ENCODE results near the gene UACA. TPM values are rescaled to one million over a fixed set of nuclear protein-coding genes. Genes with fewer than 3 reads are reported as not detected.

The UACA gene
- total RNA-seq, 1 donor from 2014 or later = 39.9 TPM

GRCh38 chr15:70672081-70672480 lies 91.3 kb downstream of the UACA start:
- DNase-seq (no peak), ATAC-seq (no peak)
- no peaks in the 10 kb centered on the region for H3K27me3 ChIP-seq
- TF ChIP-seq CTCF (IDR thresholded peaks at IDR 0.05) = no peak
- H3K36me3 ChIP-seq = peaks cover 33% of the 10 kb centered on the region
- peaks cover 13% of the 10 kb centered on the region for H3K4me1 ChIP-seq
- no peaks in the 10 kb centered on the region for H3K9me3 ChIP-seq
- H3K4me3 ChIP-seq = no peak overlapping the region
- H3K27ac ChIP-seq = no peak overlapping the region
- intact Hi-C loops (cut with DNase I) = no loop called here

GRCh38 chr15:70670680-70671079 lies 92.7 kb downstream of the UACA start:
- no peak overlapping the region for H3K27ac ChIP-seq
- intact Hi-C loops (cut with DNase I) = no loop called here
- H3K36me3 ChIP-seq = peaks cover 27% of the 10 kb centered on the region
- H3K4me1 ChIP-seq = peaks cover 20% of the 10 kb centered on the region
- H3K9me3 ChIP-seq = no peaks in the 10 kb centered on the region
- no peaks in the 10 kb centered on the region for H3K27me3 ChIP-seq
- ATAC-seq (no peak), DNase-seq (no peak)
- peak; percentile 26 for TF ChIP-seq CTCF (IDR thresholded peaks at IDR 0.05)
- H3K4me3 ChIP-seq = no peak overlapping the region

GRCh38 chr15:70669966-70670658 lies 93.2 kb downstream of the UACA start:
- H3K27ac ChIP-seq = no peak overlapping the region
- no peak overlapping the region for H3K4me3 ChIP-seq
- H3K27me3 ChIP-seq = no peaks in the 10 kb centered on the region
- TF ChIP-seq CTCF (IDR thresholded peaks at IDR 0.05) = no peak
- ATAC-seq (no peak), DNase-seq (no peak)
- intact Hi-C loops (cut with DNase I) = no loop called here
- no peaks in the 10 kb centered on the region for H3K9me3 ChIP-seq
- peaks cover 20% of the 10 kb centered on the region for H3K4me1 ChIP-seq
- peaks cover 27% of the 10 kb centered on the region for H3K36me3 ChIP-seq

- H3K4me1 ChIP-seq = peaks cover 20% of the 10 kb centered on the region
- no peak overlapping the region for H3K27ac ChIP-seq
- no peaks in the 10 kb centered on the region for H3K27me3 ChIP-seq
- intact Hi-C loops (cut with DNase I) = no loop called here
- no peak for ATAC-seq
- no peaks in the 10 kb centered on the region for H3K9me3 ChIP-seq
- H3K4me3 ChIP-seq = no peak overlapping the region
- TF ChIP-seq CTCF (IDR thresholded peaks at IDR 0.05) = no peak
- peaks cover 21% of the 10 kb centered on the region for H3K36me3 ChIP-seq
- DNase-seq = no peak
Measured at GRCh38 chr15:70669006-70669602, 94.3 kb downstream of the UACA start.

- Histone ChIP-seq H3K27me3 (no peaks in the 10 kb centered on the region), H3K4me3 (no peak overlapping the region), H3K9me3 (no peaks in the 10 kb centered on the region), H3K36me3 (peaks cover 21% of the 10 kb centered on the region), H3K4me1 (peaks cover 13% of the 10 kb centered on the region), H3K27ac (no peak overlapping the region)
- ATAC-seq (no peak), DNase-seq (no peak)
- no peak for TF ChIP-seq CTCF (IDR thresholded peaks at IDR 0.05)
- intact Hi-C loops (cut with DNase I) = no loop called here
Measured at GRCh38 chr15:70665599-70665998, 97.8 kb downstream of the UACA start.

Data from upper lobe of right lung (tissue), 1 donor.